Body of pancreas (tissue), 4 donors: ENCODE results near the gene MRTFB.

ENCODE experiments used
- POLR2A ChIP-seq, 3 donors: fragments of 450-650 bp; IDR thresholded peaks; one replicate each; pipeline ENCODE4 v1.6.1; 2016; ENCODE audit warnings: antibody characterized with exemption in 3 of 3, mild to moderate bottlenecking in 2 of 3
- TF ChIP-seq, protein P1 (sequence below), 7 experiments: fragments of 450-650 bp in 4 of 7; fragments of 200-600 bp in 3 of 7; sonication (generic) in 3 of 7; IDR thresholded peaks; one replicate each; pipeline ENCODE4 v1.5.1; 2016 to 2019; ENCODE audit warnings: antibody characterized with exemption in 7 of 7

DNA sequence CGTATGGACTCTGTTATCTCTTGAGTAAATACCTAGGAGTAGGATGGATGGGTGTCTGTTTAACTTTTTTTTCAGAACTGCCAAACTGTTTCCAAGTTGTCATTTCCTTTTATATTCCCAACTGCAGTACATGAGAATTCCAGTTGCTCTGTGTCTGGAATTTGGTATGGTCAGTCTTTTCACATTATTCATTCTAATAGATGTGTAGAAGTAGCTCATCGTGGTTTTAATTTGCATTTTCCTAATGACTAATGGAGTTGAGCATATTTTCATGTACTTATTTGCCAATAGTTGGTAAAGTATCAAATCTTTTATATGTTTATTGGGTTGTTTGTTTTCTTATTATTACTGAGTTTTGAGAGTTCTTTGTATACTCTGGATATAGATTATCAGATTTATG lies 27.0 kb downstream of the MRTFB start:
- TF ChIP-seq, protein P1, sequence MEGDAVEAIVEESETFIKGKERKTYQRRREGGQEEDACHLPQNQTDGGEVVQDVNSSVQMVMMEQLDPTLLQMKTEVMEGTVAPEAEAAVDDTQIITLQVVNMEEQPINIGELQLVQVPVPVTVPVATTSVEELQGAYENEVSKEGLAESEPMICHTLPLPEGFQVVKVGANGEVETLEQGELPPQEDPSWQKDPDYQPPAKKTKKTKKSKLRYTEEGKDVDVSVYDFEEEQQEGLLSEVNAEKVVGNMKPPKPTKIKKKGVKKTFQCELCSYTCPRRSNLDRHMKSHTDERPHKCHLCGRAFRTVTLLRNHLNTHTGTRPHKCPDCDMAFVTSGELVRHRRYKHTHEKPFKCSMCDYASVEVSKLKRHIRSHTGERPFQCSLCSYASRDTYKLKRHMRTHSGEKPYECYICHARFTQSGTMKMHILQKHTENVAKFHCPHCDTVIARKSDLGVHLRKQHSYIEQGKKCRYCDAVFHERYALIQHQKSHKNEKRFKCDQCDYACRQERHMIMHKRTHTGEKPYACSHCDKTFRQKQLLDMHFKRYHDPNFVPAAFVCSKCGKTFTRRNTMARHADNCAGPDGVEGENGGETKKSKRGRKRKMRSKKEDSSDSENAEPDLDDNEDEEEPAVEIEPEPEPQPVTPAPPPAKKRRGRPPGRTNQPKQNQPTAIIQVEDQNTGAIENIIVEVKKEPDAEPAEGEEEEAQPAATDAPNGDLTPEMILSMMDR (IDR thresholded peaks at IDR 0.05) = no peak
- no peak for TF ChIP-seq POLR2A (IDR thresholded peaks at IDR 0.05)
